ENCODE results near the gene BET1L.

Gene BET1L

DNA sequence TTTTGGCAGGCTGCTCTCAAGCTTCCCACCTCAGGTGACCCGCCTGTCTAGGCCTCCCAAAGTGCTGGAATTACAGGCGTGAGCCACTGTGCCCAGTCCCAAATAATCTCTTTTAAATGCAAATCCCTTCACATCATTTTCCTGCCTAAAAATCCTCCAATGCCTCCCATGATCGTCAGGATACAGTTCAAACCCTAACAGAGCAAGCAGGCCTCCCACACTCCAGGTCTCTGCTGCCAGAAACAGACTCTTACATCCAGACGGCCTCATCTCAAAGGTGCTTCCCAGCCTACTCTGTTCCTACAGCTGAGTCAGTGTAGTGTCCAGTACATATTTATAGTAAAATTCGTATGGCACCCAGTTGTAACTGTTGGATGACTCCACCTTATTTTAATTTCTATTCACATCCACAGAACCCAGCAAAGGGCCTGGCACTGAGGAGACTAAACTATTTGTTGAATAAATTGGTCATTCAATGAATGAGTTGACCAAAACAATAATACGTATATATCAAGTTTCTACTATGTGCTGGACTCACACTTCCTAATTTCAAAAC, 20.7 kb upstream of the BET1L start:
- Histone ChIP-seq H2AFZ (ENCODE audit: insufficient read depth, low read length, poor library complexity) (no peak overlapping the region), H3K79me2 (ENCODE audit: control insufficient read depth, insufficient read depth, low read length, poor library complexity) (no peaks in the 10 kb centered on the region), H3K23ac (ENCODE audit: low read length) (no peak overlapping the region), H3K27ac (ENCODE audit: low read depth, low read length) (no peak overlapping the region), H3K9ac (ENCODE audit: low read length) (no peak overlapping the region), H3K36me3 (ENCODE audit: control insufficient read depth in 1 of 2, insufficient read depth in 2 of 2, low read length in 2 of 2) (peaks cover 0 to 4% of the 10 kb centered on the region in 2 experiments), H3K4ac (ENCODE audit: low read depth, low read length) (no peak overlapping the region), H2BK120ac (ENCODE audit: insufficient read depth, low read length, poor library complexity) (no peak overlapping the region), H2AK5ac (ENCODE audit: low read length) (no peak overlapping the region), H3K79me1 (ENCODE audit: low read length) (no peaks in the 10 kb centered on the region), H3K9me3 (ENCODE audit: insufficient read depth, low read depth, low read length) (no peaks in the 10 kb centered on the region), H2BK12ac (ENCODE audit: low read length) (no peak overlapping the region), H4K91ac (ENCODE audit: low read depth, low read length) (no peak overlapping the region), H4K12ac (ENCODE audit: low read depth, low read length) (no peak overlapping the region), H3K4me3 (ENCODE audit: low read depth, low read length) (no peak overlapping the region), H3K14ac (ENCODE audit: low read length) (no peak overlapping the region), H4K8ac (ENCODE audit: low read depth, low read length) (no peak overlapping the region), H3K4me2 (ENCODE audit: low read length) (no peak overlapping the region), H2BK5ac (ENCODE audit: low read depth, low read length, poor library complexity) (no peak overlapping the region), H3K18ac (ENCODE audit: low read length) (no peak overlapping the region), H3K27me3 (ENCODE audit: insufficient read depth, low read length) (no peaks in the 10 kb centered on the region), H3K4me1 (ENCODE audit: control insufficient read depth in 1 of 2, insufficient read depth in 2 of 2, low read length in 2 of 2) (no peaks in the 10 kb centered on the region)
- no peak for DNase-seq
- no CpG with 5 or more reads among the region's 6 CpGs for WGBS (ENCODE audit: extremely low coverage, insufficient coverage, insufficient read length)

- Histone ChIP-seq H2BK120ac (ENCODE audit: insufficient read depth, low read length, poor library complexity) (no peak overlapping the region), H4K12ac (ENCODE audit: low read depth, low read length) (no peak overlapping the region), H3K14ac (ENCODE audit: low read length) (no peak overlapping the region), H4K91ac (ENCODE audit: low read depth, low read length) (no peak overlapping the region), H2BK12ac (ENCODE audit: low read length) (no peak overlapping the region), H3K27me3 (ENCODE audit: insufficient read depth, low read length) (no peaks in the 10 kb centered on the region), H3K9ac (ENCODE audit: low read length) (no peak overlapping the region), H3K4me3 (ENCODE audit: low read depth, low read length) (no peak overlapping the region), H3K9me3 (ENCODE audit: insufficient read depth, low read depth, low read length) (no peaks in the 10 kb centered on the region), H2AFZ (ENCODE audit: insufficient read depth, low read length, poor library complexity) (no peak overlapping the region), H3K18ac (ENCODE audit: low read length) (no peak overlapping the region), H3K27ac (ENCODE audit: low read depth, low read length) (no peak overlapping the region), H3K79me1 (ENCODE audit: low read length) (no peaks in the 10 kb centered on the region), H3K4me2 (ENCODE audit: low read length) (no peak overlapping the region), H3K4me1 (ENCODE audit: control insufficient read depth in 1 of 2, insufficient read depth in 2 of 2, low read length in 2 of 2) (no peaks in the 10 kb centered on the region), H3K36me3 (ENCODE audit: control insufficient read depth in 1 of 2, insufficient read depth in 2 of 2, low read length in 2 of 2) (peaks cover 5 to 10% of the 10 kb centered on the region in 2 experiments), H3K4ac (ENCODE audit: low read depth, low read length) (no peak overlapping the region), H3K79me2 (ENCODE audit: control insufficient read depth, insufficient read depth, low read length, poor library complexity) (no peaks in the 10 kb centered on the region), H3K23ac (ENCODE audit: low read length) (no peak overlapping the region), H4K8ac (ENCODE audit: low read depth, low read length) (no peak overlapping the region), H2BK5ac (ENCODE audit: low read depth, low read length, poor library complexity) (no peak overlapping the region), H2AK5ac (ENCODE audit: low read length) (no peak overlapping the region)
- peak; percentile 93 to 94 for DNase-seq
- WGBS (ENCODE audit: extremely low coverage, insufficient coverage, insufficient read length) = no CpG with 5 or more reads among the region's 10 CpGs
Observed at GRCh38 chr11:225734-226453, 18.7 kb upstream of the BET1L start.

DNA sequence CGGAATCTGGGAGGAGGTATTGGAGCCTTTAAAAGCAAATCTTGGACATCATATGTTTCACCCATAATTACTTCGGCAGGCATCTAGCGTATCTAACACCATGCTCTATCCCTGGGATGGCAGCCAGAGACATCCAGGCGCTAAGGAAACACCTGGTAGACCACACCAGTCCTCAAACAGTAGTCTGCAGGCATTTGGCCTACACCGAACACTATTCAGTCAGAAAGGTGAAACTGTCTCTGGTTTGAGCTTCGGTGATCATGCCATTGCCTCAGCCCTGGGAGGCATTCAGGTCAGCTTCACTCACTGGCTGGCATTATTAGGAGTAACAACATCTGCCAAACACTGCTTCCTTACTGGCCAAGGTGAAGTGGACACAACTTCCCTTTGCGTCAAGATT, 17.2 kb upstream of the BET1L start:
- Histone ChIP-seq H2AK5ac (ENCODE audit: low read length) (no peak overlapping the region), H4K91ac (ENCODE audit: low read depth, low read length) (no peak overlapping the region), H2BK120ac (ENCODE audit: insufficient read depth, low read length, poor library complexity) (no peak overlapping the region), H3K18ac (ENCODE audit: low read length) (no peak overlapping the region), H2AFZ (ENCODE audit: insufficient read depth, low read length, poor library complexity) (no peak overlapping the region), H3K9me3 (ENCODE audit: insufficient read depth, low read depth, low read length) (no peaks in the 10 kb centered on the region), H2BK12ac (ENCODE audit: low read length) (no peak overlapping the region), H3K79me1 (ENCODE audit: low read length) (no peaks in the 10 kb centered on the region), H4K8ac (ENCODE audit: low read depth, low read length) (no peak overlapping the region), H3K4me1 (ENCODE audit: control insufficient read depth in 1 of 2, insufficient read depth in 2 of 2, low read length in 2 of 2) (no peaks in the 10 kb centered on the region), H3K27me3 (ENCODE audit: insufficient read depth, low read length) (no peaks in the 10 kb centered on the region), H4K12ac (ENCODE audit: low read depth, low read length) (no peak overlapping the region), H3K4me2 (ENCODE audit: low read length) (no peak overlapping the region), H3K9ac (ENCODE audit: low read length) (no peak overlapping the region), H3K4me3 (ENCODE audit: low read depth, low read length) (no peak overlapping the region), H3K14ac (ENCODE audit: low read length) (no peak overlapping the region), H3K79me2 (ENCODE audit: control insufficient read depth, insufficient read depth, low read length, poor library complexity) (no peaks in the 10 kb centered on the region), H3K36me3 (ENCODE audit: control insufficient read depth in 1 of 2, insufficient read depth in 2 of 2, low read length in 2 of 2) (peaks cover 3 to 10% of the 10 kb centered on the region in 2 experiments), H3K23ac (ENCODE audit: low read length) (no peak overlapping the region), H3K27ac (ENCODE audit: low read depth, low read length) (no peak overlapping the region), H3K4ac (ENCODE audit: low read depth, low read length) (no peak overlapping the region), H2BK5ac (ENCODE audit: low read depth, low read length, poor library complexity) (no peak overlapping the region)
- no CpG with 5 or more reads among the region's 7 CpGs for WGBS (ENCODE audit: extremely low coverage, insufficient coverage, insufficient read length)
- no peak for DNase-seq

DNA sequence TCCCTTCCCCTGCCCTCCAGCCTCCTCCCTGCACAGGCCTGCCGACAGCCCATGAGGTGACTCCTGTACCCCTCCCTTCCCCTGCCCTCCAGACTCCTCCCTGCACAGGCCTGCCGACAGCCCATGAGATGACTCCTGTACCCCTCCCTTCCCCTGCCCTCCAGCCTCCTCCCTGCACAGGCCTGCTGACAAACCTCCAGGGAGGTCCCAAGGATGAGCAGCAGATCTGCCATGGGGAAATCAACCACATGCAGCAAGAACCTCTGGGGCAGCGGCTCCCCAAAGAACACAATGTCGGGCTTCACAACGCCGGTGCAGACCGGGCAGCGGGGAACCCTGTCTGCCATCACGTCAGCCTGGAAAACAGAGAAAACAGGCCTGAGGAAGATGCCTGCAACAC, 16.7 kb upstream of the BET1L start:
- Histone ChIP-seq H3K18ac (ENCODE audit: low read length) (no peak overlapping the region), H3K79me1 (ENCODE audit: low read length) (no peaks in the 10 kb centered on the region)
- no CpG with 5 or more reads among the region's 9 CpGs for WGBS (ENCODE audit: extremely low coverage, insufficient coverage, insufficient read length)

More for the DNA sequence above, 16.7 kb upstream of the BET1L start:
- Histone ChIP-seq H3K14ac (ENCODE audit: low read length) (no peak overlapping the region), H3K79me2 (ENCODE audit: control insufficient read depth, insufficient read depth, low read length, poor library complexity) (no peaks in the 10 kb centered on the region), H2AFZ (ENCODE audit: insufficient read depth, low read length, poor library complexity) (no peak overlapping the region), H2BK5ac (ENCODE audit: low read depth, low read length, poor library complexity) (no peak overlapping the region), H4K12ac (ENCODE audit: low read depth, low read length) (no peak overlapping the region), H3K9me3 (ENCODE audit: insufficient read depth, low read depth, low read length) (no peaks in the 10 kb centered on the region), H3K27me3 (ENCODE audit: insufficient read depth, low read length) (no peaks in the 10 kb centered on the region), H3K4me2 (ENCODE audit: low read length) (no peak overlapping the region), H2BK12ac (ENCODE audit: low read length) (no peak overlapping the region), H2BK120ac (ENCODE audit: insufficient read depth, low read length, poor library complexity) (no peak overlapping the region), H3K9ac (ENCODE audit: low read length) (no peak overlapping the region), H3K23ac (ENCODE audit: low read length) (no peak overlapping the region), H4K91ac (ENCODE audit: low read depth, low read length) (no peak overlapping the region), H3K27ac (ENCODE audit: low read depth, low read length) (no peak overlapping the region), H2AK5ac (ENCODE audit: low read length) (no peak overlapping the region), H3K36me3 (ENCODE audit: control insufficient read depth in 1 of 2, insufficient read depth in 2 of 2, low read length in 2 of 2) (peaks cover 3 to 10% of the 10 kb centered on the region in 2 experiments), H3K4me1 (ENCODE audit: control insufficient read depth in 1 of 2, insufficient read depth in 2 of 2, low read length in 2 of 2) (no peaks in the 10 kb centered on the region), H4K8ac (ENCODE audit: low read depth, low read length) (no peak overlapping the region), H3K4ac (ENCODE audit: low read depth, low read length) (no peak overlapping the region), H3K4me3 (ENCODE audit: low read depth, low read length) (no peak overlapping the region)
- no peak for DNase-seq
